HUES6 (cell line): ENCODE results near the gene LAMB3.

Source experiments
- H3K27ac ChIP-seq: 2 replicates; pipeline ENCODE4 v1.7.0; 2013; ENCODE audit warnings: low read depth, mild to moderate bottlenecking, low read length, inconsistent platforms
- H3K27me3 ChIP-seq: 2 replicates; pipeline ENCODE4 v1.6.1; 2013; ENCODE audit warnings: low read length; ENCODE audit not compliant: control insufficient read depth, insufficient read depth
- H3K36me3 ChIP-seq: 2 replicates; pipeline ENCODE4 v1.6.1; 2013; ENCODE audit warnings: low read length; ENCODE audit not compliant: control insufficient read depth, insufficient read depth
- H3K4me1 ChIP-seq: 2 replicates; pipeline ENCODE4 v1.6.1; 2013; ENCODE audit warnings: low read length; ENCODE audit not compliant: control insufficient read depth, insufficient read depth
- H3K4me3 ChIP-seq: 2 replicates; pipeline ENCODE4 v1.5.1; 2013; ENCODE audit warnings: low read depth, low read length
- H3K9ac ChIP-seq: one replicate; pipeline ENCODE4 v1.6.1; 2013; ENCODE audit warnings: mild to moderate bottlenecking, low read length
- H3K9me3 ChIP-seq: 2 replicates; pipeline ENCODE4 v1.6.1; 2013; ENCODE audit warnings: low read depth, low read length; ENCODE audit not compliant: control insufficient read depth, insufficient read depth

LAMB3 gene

GRCh38 chr1:209587789-209588188 is 64.4 kb downstream of the LAMB3 start:
- Histone ChIP-seq H3K9ac (no peak overlapping the region), H3K4me3 (no peak overlapping the region), H3K27ac (no peak overlapping the region), H3K4me1 (peaks cover 22% of the 10 kb centered on the region; the same call in 1 of the 2 replicates), H3K27me3 (peaks cover 34% of the 10 kb centered on the region), H3K36me3 (no peaks in the 10 kb centered on the region), H3K9me3 (no peaks in the 10 kb centered on the region; the same call in 1 of the 2 replicates)

DNA sequence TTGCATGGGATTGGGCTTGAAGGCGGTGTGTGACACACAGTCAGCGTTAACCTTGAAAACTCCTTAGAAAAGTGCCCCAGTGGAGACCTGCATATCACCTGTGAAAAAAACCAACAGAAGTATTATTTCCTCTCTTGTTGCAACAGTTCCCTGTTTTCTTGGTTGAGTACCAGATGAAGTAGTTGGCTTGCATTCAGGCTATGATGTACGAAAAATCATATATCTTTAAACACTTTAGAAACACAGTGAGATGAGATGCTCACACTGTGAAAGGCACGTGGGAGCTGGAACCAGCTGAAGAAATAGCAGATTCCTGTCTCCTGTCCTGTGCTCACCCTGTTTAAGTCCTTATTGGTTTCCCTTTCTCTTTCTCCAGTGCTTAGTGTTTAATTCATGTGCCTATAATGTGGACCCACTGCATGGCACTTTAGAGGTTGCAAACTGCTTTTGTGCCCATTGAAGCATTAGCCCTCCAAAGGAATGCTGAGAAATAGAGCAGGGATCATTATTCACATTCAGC is 65.9 kb downstream of the LAMB3 start:
- no peaks in the 10 kb centered on the region; the same call in 1 of the 2 replicates for H3K9me3 ChIP-seq
- no peak overlapping the region for H3K27ac ChIP-seq
- peaks cover 34% of the 10 kb centered on the region for H3K27me3 ChIP-seq
- H3K9ac ChIP-seq = no peak overlapping the region
- H3K4me3 ChIP-seq = no peak overlapping the region
- H3K36me3 ChIP-seq = no peaks in the 10 kb centered on the region
- H3K4me1 ChIP-seq = peaks cover 22% of the 10 kb centered on the region; the same call in 1 of the 2 replicates

- no peak overlapping the region for H3K27ac ChIP-seq
- H3K9me3 ChIP-seq = no peaks in the 10 kb centered on the region; the same call in 1 of the 2 replicates
- no peaks in the 10 kb centered on the region for H3K36me3 ChIP-seq
- peak overlapping the region; percentile 38 for H3K4me3 ChIP-seq
- H3K4me1 ChIP-seq = peaks cover 22% of the 10 kb centered on the region; the same call in 1 of the 2 replicates
- peaks cover 34% of the 10 kb centered on the region for H3K27me3 ChIP-seq
- no peak overlapping the region for H3K9ac ChIP-seq
Observed at GRCh38 chr1:209585672-209586071, 66.6 kb downstream of the LAMB3 start.

- Histone ChIP-seq H3K27ac (no peak overlapping the region), H3K27me3 (peaks cover 34% of the 10 kb centered on the region), H3K9ac (no peak overlapping the region), H3K9me3 (no peaks in the 10 kb centered on the region; the same call in 1 of the 2 replicates), H3K4me3 (peak overlapping the region; percentile 38), H3K36me3 (no peaks in the 10 kb centered on the region), H3K4me1 (peaks cover 22% of the 10 kb centered on the region; the same call in 1 of the 2 replicates)
Observed at GRCh38 chr1:209585197-209585596, 67.0 kb downstream of the LAMB3 start.

DNA sequence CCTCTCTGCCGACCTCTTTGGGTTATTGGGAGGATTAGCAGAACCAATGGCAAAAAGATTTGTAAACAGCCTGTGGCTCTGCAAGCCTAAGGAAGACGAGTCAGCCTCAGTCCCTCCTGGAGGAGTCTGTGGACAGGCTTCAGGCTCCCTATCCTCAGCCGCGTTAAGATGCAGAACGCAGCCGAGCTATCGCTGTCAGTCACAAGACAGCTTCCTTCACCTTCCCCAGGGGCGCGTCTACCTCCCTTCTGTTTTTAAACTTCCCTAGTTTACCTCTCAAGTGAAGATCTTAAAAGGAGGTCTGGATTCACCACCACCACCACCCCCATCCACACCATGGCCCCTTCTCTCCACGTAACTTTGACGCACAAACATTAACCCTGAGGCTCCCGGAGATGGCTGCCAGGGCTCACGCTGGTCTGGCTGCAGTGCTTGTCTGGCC is 68.0 kb downstream of the LAMB3 start:
- Histone ChIP-seq H3K27ac (no peak overlapping the region), H3K27me3 (peaks cover 37% of the 10 kb centered on the region), H3K36me3 (no peaks in the 10 kb centered on the region), H3K4me1 (peaks cover 22% of the 10 kb centered on the region; the same call in 1 of the 2 replicates), H3K9ac (no peak overlapping the region), H3K4me3 (peak overlapping the region; percentile 42), H3K9me3 (no peaks in the 10 kb centered on the region; the same call in 1 of the 2 replicates)

- no peaks in the 10 kb centered on the region for H3K36me3 ChIP-seq
- H3K9ac ChIP-seq = no peak within 1 kb of the TSS
- H3K27me3 ChIP-seq = peaks cover 37% of the 10 kb centered on the region
- H3K4me3 ChIP-seq = peak within 1 kb of the TSS; percentile 42
- H3K4me1 ChIP-seq = peaks cover 22% of the 10 kb centered on the region; the same call in 1 of the 2 replicates
- H3K9me3 ChIP-seq = no peaks in the 10 kb centered on the region; the same call in 1 of the 2 replicates
- H3K27ac ChIP-seq = no peak within 1 kb of the TSS
Observed at GRCh38 chr1:209583408-209583807, 68.8 kb downstream of the LAMB3 start, which contains the start of gene CAMK1G. Gene CAMK1G, plus strand, starts transcription at chr1:209583714. Its CDS starts 11,270 bp downstream, at chr1:209594984.

DNA sequence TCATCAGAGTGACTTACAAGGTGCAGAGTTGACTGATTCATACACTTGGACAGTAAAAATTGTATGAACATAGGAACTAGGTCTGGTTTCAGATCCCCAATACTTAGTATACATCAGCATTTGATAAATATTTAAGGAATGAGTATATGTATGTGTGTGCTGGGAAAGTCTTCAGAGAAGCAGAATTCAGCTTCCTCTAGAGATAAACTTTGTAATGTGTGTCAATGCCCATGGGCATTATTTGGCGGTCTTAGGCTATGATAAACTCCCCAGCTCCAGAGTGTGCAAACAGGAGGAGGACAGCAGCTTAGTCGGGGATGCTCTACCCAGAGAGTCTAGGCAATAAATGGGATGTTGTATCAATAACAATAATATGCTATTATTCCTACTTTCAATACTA is 71.6 kb downstream of the LAMB3 start:
- Histone ChIP-seq H3K36me3 (no peaks in the 10 kb centered on the region), H3K9ac (no peak overlapping the region), H3K27ac (no peak overlapping the region), H3K27me3 (peaks cover 26% of the 10 kb centered on the region), H3K9me3 (no peaks in the 10 kb centered on the region), H3K4me3 (no peak overlapping the region), H3K4me1 (peaks cover 16% of the 10 kb centered on the region; the same call in 1 of the 2 replicates)

DNA sequence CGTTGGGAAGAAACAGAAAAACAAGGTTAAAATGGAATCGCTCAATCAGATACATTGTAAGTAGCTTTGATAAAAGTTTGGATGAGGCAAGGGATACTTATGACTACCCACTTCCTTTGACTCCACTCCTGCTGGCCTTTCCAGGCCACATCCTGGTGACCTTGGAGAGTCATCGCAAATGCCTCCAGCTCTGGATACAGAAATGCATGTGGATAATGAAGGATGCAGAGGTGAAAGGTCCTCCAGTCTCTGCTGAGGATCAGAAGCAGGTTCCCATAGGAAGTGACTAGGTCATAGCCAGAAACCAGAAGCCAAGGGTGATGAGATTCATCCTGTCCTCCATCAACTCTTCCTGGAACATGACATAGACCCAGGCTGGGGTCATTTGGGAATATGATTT is 74.9 kb downstream of the LAMB3 start:
- H3K27ac ChIP-seq = no peak overlapping the region
- no peak overlapping the region for H3K4me3 ChIP-seq
- no peaks in the 10 kb centered on the region for H3K9me3 ChIP-seq
- H3K36me3 ChIP-seq = no peaks in the 10 kb centered on the region
- peaks cover 27% of the 10 kb centered on the region for H3K27me3 ChIP-seq
- H3K4me1 ChIP-seq = no peaks in the 10 kb centered on the region
- H3K9ac ChIP-seq = no peak overlapping the region

GRCh38 chr1:209576392-209577197 is 75.6 kb downstream of the LAMB3 start:
- H3K9ac ChIP-seq = no peak overlapping the region
- H3K27ac ChIP-seq = no peak overlapping the region
- H3K4me1 ChIP-seq = no peaks in the 10 kb centered on the region
- peaks cover 30% of the 10 kb centered on the region for H3K27me3 ChIP-seq
- H3K9me3 ChIP-seq = no peaks in the 10 kb centered on the region
- no peaks in the 10 kb centered on the region for H3K36me3 ChIP-seq
- no peak overlapping the region for H3K4me3 ChIP-seq

DNA sequence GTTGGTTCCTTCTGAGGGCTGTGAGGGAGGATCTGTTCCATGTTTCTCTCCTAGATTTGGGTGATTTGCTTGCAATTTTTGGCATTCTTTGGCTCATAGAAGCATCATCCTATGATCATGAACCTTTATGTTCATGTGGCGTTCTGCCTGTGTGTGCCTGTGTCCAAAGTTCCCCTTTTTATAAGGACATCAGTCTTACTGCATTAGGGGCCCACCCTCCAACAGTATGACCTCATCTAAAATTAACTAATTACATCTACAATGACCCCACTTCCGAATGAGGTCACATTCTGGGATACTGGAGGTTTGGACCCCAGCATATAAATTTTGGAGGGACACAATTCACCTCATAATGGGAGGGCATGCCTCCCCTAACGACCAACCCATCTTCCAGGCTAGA is 81.5 kb downstream of the LAMB3 start:
- Histone ChIP-seq H3K9me3 (no peaks in the 10 kb centered on the region), H3K4me1 (0 out of 2 replicates have a peak, but pooled peaks cover 6% of the 10 kb centered on the region), H3K27me3 (peaks cover 38% of the 10 kb centered on the region), H3K27ac (no peak overlapping the region), H3K36me3 (no peaks in the 10 kb centered on the region), H3K4me3 (no peak overlapping the region), H3K9ac (no peak overlapping the region)
